HL-60/S4 treated with phorbol 12-myristate 13-acetate at 8.2 ng/mL for 4 days and 3 days (cell line): ENCODE measurements around the gene C9orf43.
"Not testable (repeated sequence)": the region's sequence is repeated elsewhere in the genome, so short reads cannot be mapped to it uniquely, and the experiment has no call there.

Experiments used
- in situ Hi-C: fragments of 300-500 bp; cut with MboI; formaldehyde crosslinking; loops from 2 replicates; pipeline ENCODE4 v1.15.0; 2022; ENCODE audit warnings: low sequenced_read_pairs

The C9orf43 gene

GRCh38 chr9:113380869-113381378 lies 29.6 kb upstream of the C9orf43 start:
- in situ Hi-C loops = no loop called here

- in situ Hi-C loops = not testable (repeated sequence)
Observed at GRCh38 chr9:113381441-113381840, 29.1 kb upstream of the C9orf43 start.

GRCh38 chr9:113381909-113382411 lies 28.6 kb upstream of the C9orf43 start:
- in situ Hi-C loops = no loop called here

GRCh38 chr9:113386571-113387393 lies 23.8 kb upstream of the C9orf43 start:
- in situ Hi-C loops = no loop called here

- in situ Hi-C loops = no loop called here
Observed at GRCh38 chr9:113387560-113388230, 22.9 kb upstream of the C9orf43 start.

- in situ Hi-C loops = no loop called here
Observed at GRCh38 chr9:113388833-113389232, 21.7 kb upstream of the C9orf43 start.

- in situ Hi-C loops = no loop called here
Observed at GRCh38 chr9:113389451-113389850, 21.1 kb upstream of the C9orf43 start.

- in situ Hi-C loops = no loop called here
Observed at GRCh38 chr9:113390192-113390960, 20.2 kb upstream of the C9orf43 start.

GRCh38 chr9:113391917-113392316 lies 18.6 kb upstream of the C9orf43 start:
- in situ Hi-C loops = no loop called here

GRCh38 chr9:113393281-113393680 lies 17.3 kb upstream of the C9orf43 start:
- in situ Hi-C loops = no loop called here

- in situ Hi-C loops = no loop called here
Observed at GRCh38 chr9:113395000-113395861, 15.3 kb upstream of the C9orf43 start.

- in situ Hi-C loops = no loop called here
Observed at GRCh38 chr9:113397203-113397631, 13.3 kb upstream of the C9orf43 start.

GRCh38 chr9:113398796-113399195 lies 11.8 kb upstream of the C9orf43 start:
- in situ Hi-C loops = no loop called here

GRCh38 chr9:113399646-113400200 lies 10.8 kb upstream of the C9orf43 start:
- in situ Hi-C loops = no loop called here

GRCh38 chr9:113401027-113401792 lies 9.3 kb upstream of the C9orf43 start, which contains the start of gene ALAD:
TSS of gene ALAD (minus strand) at chr9:113401284. CDS start at chr9:113393559, 7,725 bp downstream.
- in situ Hi-C loops = no loop called here

GRCh38 chr9:113403646-113404045 lies 6.9 kb upstream of the C9orf43 start:
- in situ Hi-C loops = no loop called here

- in situ Hi-C loops = not testable (repeated sequence)
Observed at GRCh38 chr9:113406353-113406752, 4.2 kb upstream of the C9orf43 start.

GRCh38 chr9:113406873-113407511 lies 3.6 kb upstream of the C9orf43 start:
- in situ Hi-C loops = not testable (repeated sequence)
